Posterior cingulate gyrus (tissue), 11 donors: ENCODE measurements around the gene CUX1.
"Not testable (repeated sequence)": the region's sequence is repeated elsewhere in the genome, so short reads cannot be mapped to it uniquely, and the experiment has no call there.

Experiments used
- DNase-seq, 10 donors: peaks; one replicate each; pipeline versions ENCODE4 v3.0.0 to v3.0.0-alpha.2; 2020 to 2021; ENCODE audit warnings: mixed read lengths in 3 of 10
- intact Hi-C: fragments of 100-400 bp; cut with DNase I; formaldehyde crosslinking; loops from one replicate; pipeline ENCODE4 v1.15.1; 2023

CUX1 gene

DNA sequence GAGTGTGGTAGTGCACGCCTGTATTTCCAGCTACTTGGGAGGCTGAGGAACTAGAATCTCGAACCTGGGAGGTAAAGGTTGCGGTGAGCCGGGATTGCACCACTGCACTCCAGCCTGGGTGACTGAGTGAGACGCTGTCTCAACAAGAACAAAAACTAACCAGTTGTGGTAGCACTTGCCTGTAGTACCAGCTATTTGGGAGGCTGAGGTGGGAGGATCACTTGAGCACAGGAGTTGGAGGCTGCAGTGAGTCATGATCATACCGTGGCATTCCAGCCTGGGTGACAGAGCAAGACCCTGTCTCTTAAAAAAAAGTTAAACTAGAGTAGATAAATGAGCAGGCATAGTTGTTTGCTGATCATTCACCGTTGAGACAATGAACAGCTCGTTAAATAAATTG lies 48.9 kb downstream of the CUX1 start:
- DNase-seq = peak in 1 of 10 donors; percentile 4
- intact Hi-C loops = no loop called here

DNA sequence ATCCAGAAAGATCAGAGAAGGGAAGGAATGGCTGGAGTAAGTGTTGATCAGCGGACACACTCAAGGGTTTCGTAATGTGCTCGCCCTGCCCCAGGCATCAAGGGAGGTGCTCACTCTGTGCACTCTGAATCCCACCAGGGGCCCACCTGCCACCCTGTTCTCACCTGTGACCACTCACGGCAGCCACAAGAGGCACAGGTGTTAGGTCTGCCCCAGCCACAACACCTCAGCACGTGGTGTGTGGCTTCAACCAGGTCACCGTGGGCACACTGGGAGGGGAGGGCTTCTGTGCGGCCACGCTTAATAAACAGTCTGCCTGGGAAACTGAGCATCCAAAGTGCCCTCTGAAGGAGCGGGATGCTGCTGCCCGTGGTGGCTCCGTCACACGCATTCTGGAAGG lies 49.8 kb downstream of the CUX1 start:
- DNase-seq = peak in 2 of 10 donors; percentile 37 to 70
- intact Hi-C loops = no loop called here

DNA sequence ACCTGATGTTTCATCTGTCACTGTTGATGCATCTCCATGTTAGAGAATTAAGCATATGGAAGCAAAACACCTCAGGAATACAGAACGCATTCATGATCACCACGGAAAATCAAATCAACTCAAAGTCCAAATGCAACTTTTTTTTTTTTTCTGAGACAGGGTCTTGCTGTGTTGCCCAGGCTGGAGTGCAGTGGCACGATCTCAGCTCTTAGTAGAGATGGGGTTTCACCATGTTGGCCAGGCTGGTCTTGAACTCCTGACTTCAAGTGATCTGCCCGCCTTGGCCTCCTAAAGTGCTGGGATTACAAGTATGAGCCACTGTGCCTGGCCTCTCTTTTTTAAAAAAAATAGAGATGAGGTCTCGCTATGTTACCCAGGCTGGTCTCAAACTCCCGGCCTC lies 50.3 kb downstream of the CUX1 start:
- intact Hi-C loops = not testable (repeated sequence)
- DNase-seq = peak in 2 of 10 donors; percentile 8 to 17

DNA sequence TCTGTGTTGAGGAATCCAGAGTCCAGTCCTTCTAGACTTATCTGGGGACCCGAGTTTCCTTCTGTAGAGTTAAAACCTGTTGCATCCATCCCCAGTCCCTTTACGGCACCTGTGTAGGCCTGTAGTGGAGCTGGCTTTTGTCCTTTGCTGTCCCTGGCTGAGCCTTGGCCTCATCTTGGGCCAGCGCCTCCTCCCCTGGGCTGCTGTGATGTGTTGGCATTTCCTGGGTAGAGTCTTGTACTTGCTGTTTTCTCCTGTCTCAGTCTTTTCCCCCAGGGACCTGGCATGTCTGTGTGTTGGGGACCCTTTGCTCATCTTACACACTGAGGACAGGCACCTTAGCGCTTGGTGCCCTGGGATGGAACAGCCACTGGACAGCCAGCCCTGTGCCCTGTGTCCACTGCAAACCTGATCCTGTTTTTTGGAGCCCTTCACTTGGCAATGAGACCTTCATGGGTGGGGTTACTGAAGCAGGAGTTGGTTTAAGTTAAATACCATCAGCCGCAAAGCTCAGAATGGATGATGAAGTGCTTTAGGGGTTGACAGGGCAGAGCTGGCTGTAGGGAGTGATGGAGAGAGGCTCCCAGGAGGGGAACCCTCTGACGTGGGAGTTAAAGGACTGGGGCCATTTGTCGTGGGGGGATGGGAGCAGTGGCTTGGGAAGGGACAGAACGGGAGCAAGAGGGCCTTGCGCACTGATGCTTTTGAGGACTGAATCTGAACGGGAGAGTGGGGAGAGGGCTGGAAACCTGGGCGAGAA lies 50.9 kb downstream of the CUX1 start:
- intact Hi-C loops = no loop called here

DNA sequence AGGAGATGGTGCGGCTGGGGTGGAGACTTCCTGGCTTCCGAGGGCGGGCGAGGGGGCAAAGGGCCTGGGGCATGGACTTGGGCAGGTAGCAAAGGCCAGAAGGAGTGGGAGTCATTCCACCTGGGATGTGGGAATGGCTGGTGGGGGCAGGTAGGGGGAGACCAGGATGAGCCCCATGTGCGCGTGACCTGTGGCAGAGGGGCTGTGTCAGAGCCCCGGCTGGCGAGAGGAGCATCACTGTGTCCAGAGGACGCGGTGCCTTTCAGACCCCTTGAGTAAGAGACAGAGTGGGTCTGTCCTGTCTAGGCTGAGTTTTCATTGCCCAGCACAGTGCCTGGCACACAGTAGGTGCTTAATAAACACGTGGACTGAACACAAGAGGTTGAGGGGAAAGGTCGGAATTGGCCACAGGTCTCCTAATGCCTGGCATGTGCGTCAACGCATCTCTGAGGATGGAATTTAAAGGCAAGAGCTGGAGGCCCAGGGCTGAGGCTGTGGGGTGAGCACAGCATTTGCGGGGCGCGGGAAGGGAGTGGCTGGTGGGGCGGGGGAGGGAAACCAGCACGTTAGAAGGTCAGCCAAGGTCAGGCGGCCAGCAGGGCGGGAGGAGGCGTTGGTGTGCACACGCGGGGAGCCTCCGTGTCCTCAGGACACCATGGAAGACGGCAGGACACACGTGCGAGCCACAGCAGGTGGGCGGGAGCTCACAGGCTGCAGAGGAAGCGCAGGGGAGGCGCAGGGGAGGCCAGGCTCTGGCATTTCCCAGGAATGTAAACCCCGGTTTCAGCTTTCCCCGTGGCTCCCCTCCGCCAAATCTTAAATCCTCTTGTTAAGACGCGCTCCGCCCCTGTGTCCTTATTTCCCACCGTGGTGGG lies 51.8 kb downstream of the CUX1 start:
- intact Hi-C loops = no loop called here
- DNase-seq = peak in 3 of 10 donors; percentile 25 to 82 (median 58)

More for the DNA sequence above, 50.9 kb downstream of the CUX1 start:
- peak in 2 of 10 donors; percentile 39 to 69 for DNase-seq

DNA sequence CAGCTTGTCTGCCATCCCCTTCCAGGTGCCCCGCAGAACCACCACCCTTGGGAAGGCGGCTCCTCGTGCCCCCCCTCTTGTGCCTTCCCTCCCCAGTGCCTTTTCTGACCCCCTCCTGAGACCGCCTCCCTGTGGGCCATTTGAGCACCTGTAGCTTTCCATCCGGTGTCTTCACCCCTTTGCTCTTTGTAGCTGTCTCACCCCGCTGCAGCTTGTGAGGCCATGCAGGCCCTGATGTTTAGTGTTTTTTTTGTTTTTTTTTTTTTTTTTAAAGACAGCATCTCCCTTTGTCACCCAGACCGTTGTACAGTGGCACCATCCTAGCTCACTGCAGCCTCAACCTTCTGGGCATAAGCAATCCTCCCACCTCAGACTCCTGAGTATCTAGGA lies 52.5 kb downstream of the CUX1 start:
- DNase-seq = peak in 1 of 10 donors; percentile 75
- intact Hi-C loops = no loop called here

DNA sequence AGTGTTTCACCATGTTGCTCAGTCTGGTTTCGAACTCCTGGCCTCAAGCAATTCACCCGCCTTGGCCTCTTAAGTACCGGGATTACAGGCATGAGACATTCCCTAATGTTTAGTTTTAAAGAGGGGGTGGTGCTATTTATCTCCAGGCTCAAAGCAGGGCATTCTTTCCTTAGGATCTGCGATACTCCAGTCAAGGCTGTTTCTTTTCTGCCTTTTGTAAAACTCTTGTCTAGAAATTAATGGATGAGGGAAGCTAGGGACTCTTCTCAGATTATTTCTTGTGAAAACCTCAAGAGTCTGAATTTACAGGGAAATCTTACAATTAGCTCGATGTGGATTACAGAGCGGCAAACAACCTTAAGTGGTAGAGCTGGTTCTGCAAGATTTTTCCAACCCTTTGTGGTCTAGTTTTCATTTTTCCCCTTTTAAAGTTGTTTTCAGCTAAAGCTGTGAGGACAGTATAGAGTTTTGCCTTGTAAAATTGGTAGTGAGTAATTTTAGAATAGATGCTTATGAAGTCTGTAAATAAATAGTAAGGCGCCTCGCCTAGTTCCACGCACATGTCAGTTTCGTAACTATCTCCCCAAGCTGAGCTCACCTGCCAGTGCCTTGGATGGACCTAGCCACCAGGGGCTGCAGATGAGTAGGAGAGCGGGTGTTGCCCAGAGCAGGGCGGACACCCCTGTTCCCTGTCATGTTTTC lies 53.1 kb downstream of the CUX1 start:
- DNase-seq = peak in 1 of 10 donors; percentile 32
- intact Hi-C loops = no loop called here

DNA sequence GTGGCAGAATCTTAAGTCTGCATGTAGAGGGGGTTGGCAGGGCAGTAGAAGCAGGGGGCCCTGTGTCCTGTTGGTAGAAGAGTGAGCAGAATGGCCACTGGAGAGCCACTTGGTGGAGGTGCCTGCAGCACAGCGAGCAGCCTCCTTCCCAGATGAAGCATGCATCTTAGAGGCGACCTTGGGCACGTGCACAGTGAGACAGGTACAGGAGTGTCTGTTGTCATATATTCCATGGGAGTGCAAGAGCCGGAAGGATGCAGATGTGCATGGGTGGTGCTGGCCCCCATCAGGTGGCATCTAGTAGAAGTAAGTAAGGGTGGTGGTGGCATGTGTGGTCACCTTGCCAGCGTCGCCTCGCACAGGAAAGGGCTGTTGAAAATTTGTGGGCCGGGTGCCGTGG lies 53.9 kb downstream of the CUX1 start:
- peak in 1 of 10 donors; percentile 65 for DNase-seq
- intact Hi-C loops = no loop called here

DNA sequence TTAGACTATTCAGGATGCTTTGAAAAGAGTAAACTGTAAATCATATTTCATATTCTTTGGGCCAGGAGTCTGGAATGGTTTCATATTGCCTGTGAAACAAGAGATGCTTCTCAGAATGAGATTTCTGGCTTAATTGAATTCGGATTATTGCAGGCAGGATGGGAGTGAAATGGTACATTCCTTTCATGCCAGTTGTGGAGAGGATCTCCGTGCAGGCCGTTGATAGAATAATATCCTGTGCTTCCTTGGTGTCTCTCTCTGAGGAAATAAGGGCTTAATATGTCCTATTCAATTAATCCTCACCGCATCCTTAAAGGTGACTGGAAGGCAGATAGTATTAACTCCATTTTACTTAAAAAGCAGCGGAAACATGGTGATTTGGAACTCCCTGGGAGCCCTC lies 56.6 kb downstream of the CUX1 start:
- intact Hi-C loops = no loop called here
- no peak for DNase-seq

DNA sequence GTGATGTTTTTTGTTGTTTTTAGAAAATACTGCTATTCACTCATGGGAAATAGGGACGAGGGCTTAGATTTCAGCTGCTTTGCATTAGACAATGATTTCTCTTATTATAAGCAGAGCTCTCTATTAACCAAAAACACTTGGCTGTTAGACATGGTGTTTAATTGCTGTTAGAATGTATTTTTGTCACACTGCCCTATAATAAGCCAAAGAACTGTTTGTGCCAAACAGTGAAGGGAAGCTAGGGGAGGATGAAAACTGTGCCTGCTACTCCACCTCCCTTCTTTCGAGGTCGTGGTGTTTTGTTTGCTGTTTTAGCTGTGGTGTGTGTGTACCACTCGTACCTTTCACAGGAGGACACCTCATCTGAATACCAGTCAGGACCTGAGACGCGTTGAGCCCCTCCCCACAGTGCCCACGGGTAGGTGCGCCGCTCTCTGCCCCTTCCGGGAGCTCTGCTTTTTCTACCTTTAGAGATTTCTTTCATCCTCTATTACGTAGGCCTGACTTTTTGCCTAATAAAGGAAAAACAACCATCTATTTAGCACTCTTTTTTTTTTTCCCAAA lies 57.9 kb downstream of the CUX1 start:
- intact Hi-C loops = no loop called here
- DNase-seq = peak in 1 of 10 donors; percentile 43

DNA sequence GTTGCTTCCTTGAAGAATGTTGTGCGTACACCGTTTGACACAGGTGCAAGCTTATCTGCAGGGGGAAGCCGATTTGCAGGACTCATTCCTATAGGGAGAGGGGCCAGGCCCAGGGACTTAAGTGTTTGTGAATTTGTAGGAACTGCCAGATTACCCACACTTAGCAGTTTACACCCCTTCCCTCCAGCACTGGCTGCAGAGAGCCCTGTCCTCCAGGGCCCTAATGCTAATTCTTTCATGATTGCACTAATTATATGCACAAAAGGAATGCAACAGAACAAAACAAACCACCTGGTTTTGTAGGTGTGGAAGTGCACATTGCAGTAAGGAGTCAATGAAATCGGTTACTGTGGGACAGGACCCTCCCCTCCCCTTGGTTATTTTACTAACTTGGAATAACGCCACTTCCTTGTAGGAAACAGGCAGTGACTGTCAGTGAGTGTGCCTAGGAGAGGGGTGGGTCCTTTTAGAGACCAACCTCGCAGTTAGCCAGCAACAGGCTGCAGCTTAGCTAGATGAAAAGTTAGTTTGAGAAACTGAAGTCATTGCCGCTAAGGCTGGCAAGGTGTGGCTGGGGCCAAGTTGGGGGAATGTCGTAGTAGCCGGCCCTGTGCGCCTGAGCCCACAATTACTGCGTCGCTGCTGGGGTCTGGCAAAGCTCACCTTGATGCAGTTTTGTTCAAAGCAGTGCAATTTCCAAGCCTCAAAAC lies 60.6 kb downstream of the CUX1 start:
- intact Hi-C loops = no loop called here

DNA sequence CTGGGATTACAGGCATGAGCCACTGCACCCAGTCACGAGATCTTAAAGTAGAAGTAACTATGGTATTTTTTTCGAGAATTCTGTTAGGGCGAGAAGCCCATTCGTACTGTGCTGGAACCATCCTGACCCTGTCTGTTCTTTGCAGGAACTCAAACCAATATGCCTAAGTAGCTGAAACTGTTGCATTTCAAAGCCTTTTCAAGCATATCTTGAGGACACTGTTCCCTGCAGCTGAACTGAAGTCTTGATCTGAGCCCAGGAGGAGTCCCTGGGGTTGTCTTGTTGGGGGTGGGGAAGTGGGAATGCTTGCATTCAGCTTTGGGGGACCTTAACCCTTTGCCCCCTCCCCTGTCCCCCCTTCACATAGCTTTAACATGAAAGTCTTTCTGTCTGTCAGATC lies 61.5 kb downstream of the CUX1 start:
- no peak for DNase-seq
- intact Hi-C loops = no loop called here

More for the DNA sequence above, 60.6 kb downstream of the CUX1 start:
- peak in 1 of 10 donors; percentile 43 for DNase-seq

DNA sequence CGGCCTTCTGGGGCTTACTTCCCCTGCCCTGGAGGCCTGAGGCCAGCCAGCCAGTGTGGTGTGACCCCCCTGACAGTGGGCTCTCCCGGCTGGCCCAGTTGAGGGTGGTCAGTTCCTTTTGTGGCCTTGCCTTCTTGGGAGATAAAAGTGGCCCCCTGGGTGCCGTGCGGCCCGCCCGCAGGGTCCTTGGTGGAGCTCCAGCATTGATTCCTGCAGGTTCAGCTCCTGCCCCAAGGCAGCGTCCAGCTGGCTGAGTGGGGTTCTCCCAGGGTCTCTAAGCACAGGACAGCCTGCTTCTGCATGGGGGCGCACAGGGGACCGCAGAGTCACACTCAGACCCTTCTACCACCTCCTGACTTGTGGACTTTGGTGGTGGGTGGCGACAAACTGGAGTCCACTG lies 62.1 kb downstream of the CUX1 start:
- DNase-seq = peak in 1 of 10 donors; percentile 52
- intact Hi-C loops = no loop called here

DNA sequence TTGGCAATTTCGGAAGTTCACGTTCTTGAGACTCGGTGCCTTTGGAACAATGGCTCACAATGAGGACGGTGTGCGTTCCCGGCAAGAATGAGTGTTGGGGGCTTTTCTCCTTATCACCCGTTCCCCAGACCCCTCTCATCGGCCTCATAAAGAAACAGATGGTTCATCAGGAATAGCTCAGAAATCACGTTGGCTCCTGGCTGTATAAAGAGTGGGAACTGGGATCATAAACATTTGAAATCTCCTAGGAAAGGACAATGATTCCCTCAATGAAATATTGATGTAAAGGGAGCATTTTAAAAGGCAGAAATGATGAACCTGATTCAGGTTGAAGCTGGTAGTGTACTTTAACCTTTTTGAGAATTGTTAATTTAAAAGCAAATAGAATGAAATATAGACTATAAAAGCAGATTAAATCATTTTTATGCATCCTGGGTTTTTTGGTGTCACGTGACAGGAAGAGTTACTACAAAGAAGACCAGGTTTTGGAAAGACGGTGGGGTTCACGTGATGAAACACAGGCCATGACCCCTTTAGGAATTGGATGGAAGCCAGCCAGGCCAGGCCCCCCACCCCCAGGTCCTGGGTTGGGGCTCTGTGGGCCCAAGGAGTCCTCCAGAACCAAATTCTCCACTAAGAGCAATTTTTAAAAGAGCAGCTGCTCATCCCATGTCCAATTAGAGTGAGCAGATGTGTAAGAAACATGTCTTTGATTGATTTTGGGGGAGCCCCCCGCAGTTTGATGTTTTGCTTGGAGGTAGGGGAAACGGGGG lies 63.0 kb downstream of the CUX1 start:
- peak in 1 of 10 donors; percentile 22 for DNase-seq
- intact Hi-C loops = no loop called here

DNA sequence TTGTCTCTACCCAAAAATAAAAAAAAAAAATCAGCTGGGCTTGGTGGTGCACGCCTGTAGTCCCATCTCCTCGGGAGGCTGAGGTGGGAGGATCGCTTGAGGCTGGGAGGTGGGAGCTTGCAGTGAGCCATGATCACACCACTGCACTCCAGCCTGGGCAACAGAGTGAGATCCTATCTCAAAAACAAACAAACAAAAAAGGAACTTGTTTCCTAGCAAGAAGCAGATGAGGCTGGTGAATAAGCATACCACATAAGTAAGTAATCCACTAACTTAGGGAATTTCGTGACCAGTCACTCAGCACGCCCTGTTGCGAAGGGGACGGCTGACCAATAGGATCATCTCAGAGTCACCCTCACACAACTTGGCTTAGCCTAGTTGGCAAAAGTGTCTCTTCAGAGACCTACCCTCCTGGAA lies 64.6 kb downstream of the CUX1 start:
- DNase-seq = no peak
- intact Hi-C loops = no loop called here

DNA sequence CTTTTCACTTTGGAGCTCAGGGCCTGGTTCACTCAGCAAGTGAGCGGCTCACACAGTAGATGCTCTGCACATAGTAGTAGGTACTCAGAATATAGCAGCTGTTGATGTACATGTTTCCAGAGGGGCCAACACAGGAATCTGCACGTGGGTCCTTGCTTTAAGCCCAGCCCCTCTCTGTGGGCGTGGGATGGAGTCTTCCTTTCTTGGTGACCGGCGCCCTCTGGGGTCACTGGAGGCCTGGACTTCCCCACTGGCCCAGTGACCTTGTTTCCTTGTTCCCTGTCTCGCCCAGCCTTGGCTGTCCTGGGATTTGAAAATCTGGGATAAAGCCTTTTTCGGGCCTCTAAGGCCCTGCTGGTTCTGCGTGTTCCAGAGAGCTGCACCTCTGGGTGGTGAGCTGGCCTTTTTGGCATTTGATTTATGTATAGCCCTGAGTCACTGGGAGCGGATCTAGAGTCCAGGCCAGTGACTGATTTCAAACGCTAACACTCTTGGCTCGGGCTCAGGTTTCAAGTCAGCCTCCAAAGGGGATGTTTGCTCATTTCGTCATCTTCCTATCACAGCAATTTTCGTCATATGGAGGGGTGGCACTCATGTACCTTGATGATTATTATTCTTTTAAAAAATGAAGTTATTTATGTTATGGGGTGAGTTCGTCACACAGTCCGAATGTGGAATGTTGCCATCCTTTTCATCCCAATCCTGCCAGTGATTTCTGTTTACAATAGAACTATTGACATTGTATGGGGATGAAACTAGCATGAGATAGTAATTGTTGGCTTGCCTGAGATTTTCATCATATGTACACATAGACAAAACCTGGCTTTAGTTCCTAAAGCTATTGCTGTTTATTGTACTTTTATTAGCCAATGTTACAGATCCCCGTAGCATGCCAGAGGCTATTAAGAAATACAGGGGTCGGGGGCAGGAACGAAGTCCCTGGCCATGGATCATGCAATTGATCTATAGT lies 65.5 kb downstream of the CUX1 start:
- DNase-seq = peak in 2 of 10 donors; percentile 38 to 59
- intact Hi-C loops = no loop called here

DNA sequence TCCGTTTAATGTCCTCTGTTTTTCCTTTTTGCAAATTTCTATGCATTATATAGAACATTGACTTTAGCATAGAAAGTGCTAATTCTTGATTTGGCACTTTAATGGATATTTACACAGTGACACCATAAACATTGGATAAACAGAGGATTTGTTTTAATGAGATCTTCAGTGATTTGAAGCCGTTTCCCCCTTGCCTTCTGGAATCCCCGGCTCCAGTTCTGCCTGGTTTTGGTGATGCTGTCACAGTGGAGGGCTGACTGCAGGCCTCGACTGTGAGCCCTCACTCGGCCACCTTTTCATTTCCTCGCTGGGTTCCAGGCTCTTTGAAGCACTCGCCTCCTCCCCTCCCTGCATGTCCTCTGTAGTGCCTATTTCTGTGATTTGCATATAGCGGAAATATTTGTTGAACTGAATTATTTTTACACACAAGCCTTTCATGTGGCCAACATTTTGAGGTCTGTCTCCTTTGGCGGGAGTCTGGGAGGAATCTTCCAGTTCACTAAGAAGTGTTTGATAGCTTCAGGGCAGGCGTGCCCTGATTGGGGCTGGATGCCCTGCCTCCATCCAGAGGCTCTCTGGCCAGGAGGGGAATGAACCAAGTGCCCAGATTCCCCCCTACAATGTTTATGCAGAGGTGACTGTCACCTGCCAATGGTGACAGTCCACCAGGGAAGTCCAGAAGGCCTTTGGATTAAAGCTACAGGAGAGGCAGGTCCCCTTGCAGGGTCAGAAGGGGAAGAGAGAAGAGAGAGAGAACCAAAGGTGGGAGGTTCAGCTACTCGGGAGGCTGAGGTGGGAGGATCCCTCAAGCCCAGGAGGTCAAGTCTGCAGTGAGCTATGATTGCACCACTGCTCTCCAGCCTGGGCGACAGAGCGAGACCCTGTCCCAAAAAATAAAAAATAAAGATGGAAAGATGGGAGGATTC lies 67.5 kb downstream of the CUX1 start:
- intact Hi-C loops = no loop called here
- peak in 1 of 10 donors; percentile 76 for DNase-seq
